GM19468 (cell line): ENCODE measurements around the gene FRMD4A.
"Not testable (repeated sequence)": the region's sequence is repeated elsewhere in the genome, so short reads cannot be mapped to it uniquely, and the experiment has no call there.

Source experiments
- ATAC-seq: cut with Tn5 transposase; IDR thresholded peaks from one replicate; pipeline ENCODE4 v1.9.1; 2021; ENCODE audit warnings: mild to moderate bottlenecking, moderate library complexity, moderate number of reproducible peaks; ENCODE audit not compliant: unreplicated experiment; ENCODE audit errors: extremely low read depth

FRMD4A gene

DNA sequence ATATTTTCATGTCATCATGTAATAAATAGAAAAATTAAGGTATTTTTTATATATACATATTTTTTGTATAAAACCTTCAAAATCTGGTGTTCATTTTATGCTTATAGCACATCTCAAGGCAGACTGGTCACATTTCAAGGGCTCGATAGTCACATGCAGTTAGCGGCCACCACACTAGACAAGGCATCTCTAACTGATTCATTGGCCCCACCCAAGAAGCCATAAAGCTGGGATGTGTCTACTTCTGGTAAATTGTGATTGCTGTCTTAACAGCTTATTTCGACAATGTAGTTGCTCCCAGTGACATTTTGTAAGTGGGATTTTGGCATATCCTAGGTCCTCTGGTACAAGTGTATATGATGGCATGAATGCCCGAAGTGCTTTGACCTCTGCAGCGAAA, 168.7 kb downstream of the FRMD4A start:
- no peak for ATAC-seq

DNA sequence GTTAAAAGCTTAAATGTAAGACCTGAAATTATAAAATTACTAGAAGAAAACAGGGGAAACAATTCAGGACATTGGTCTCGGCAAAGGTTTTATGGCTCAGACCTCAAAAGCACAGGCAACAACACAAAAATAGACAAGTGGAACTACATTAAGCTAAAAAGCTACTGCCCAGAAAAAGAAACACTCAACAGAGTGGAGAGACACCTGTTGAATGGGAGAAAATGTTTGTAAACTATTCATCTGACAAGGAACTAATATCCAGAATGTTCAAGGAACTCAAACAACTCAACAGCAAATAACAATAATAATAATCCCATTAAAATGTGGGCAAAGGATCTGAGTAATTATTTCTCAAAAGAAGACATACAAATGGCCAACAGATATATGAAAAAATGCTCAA, 170.4 kb downstream of the FRMD4A start:
- ATAC-seq: no peak

DNA sequence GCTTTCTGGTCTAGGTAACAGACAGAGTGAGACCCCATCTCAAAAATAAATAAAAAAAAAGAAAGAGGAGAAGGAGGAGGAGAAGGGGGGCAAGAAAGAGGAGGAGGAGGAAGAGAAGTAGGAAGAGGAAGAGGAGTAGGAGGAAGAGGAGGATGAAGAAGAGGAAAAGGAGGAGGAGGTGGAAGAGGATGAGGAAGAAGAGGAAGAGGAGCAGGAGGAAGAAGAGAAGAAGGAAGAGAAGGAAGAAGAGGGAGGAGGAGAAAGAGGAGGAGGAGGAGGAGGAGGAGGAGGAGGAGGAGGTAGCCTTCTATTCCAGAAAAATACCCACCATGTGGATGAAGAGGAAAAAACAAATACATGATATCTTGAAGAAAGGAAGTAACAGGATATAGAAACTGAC, 172.1 kb downstream of the FRMD4A start:
- ATAC-seq: no peak

DNA sequence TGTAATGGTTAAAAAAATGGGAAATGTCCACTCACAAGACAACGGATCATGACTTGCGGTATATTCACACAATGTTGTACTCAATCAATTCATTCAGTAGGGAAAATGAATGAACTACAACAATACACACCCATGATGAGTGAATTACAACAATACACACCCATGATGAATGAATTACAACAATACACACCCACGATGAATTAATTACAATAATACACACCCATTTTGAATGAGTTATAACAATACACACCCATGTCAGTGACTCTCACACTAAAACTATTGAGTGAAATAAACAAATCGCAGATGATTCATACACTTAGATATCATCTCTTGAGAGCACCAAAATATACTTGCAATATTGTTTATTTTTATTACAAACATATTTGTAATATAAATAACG, 174.6 kb downstream of the FRMD4A start:
- no peak for ATAC-seq

DNA sequence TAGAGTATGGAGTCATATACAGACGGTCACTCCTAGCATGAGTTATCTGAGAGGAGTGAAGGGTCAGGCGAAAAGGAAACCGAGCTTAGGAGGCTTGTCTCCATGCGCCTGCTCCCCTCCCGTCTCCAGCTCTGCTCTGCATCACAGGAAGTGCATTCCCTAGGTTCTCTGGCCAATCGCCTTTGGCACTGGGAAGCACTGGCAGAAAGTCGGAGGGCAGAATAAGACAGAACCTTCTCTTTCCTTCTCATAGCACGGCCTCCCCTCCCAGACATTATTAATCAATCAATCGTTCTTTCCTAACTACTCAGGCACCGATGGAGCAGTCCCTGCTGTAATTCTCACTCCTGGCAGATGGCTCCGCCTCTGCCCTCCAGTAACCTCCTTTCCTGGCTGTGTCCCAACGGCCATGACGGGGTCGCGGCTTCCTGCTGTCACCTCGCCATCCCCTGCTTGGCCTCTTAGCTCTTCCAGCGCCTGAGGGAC, 177.1 kb downstream of the FRMD4A start:
- ATAC-seq: no peak

DNA sequence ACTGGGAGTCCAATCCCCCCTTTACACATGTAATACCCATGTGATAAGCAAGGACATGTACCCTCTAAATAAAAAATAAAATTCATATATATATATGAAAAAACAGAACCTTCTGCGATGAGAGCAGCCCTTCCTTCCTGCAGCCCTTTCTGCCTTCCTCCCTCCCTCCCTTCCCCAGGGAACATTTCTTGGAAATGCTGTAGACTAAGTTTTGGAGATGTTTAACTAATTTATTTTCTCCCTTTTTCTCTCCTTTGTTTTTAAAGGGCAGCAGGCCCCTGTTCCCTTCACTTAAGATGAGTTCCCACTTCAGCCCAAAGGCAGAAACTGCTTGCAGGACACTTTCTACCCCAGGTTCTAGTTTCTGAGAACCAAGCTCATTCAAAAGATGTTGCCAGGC, 179.2 kb downstream of the FRMD4A start:
- ATAC-seq: no peak

DNA sequence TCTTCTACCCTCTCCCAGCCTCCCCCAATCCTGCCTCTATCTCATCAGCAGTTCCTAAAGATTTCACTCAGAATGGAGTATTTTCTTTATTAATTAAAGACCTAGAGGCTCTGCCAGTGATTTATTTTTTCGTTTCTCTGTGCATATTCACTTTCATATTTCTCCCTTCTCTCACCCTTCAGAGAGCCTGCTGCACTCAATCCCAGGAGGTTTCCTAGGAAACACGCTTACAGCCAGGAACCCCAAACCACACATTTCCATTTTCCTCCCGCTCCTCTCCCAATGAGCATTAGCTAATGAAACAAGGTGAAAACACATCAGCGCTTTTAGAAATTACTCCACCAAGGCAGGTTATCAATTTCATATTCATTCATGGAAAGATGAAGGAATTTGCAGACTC, 180.2 kb downstream of the FRMD4A start:
- ATAC-seq: no peak

DNA sequence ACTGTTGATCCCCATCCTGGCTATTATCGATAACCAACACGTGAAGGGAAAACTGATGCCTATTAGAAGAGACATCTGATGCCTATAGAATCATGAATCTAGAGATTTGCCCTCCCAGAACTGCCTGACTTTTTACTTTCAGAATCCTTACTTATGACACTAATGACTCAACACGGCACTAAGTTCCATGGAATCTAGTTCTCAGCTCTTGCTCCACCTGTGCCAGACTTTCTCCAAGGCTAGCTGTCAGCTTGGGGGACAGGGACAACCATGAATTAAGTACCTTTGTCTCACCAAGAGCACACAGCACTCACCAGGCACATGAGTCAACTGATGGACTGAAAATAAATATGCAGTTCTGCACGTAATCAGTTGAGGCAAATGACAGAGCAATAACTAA, 184.2 kb downstream of the FRMD4A start:
- no peak for ATAC-seq

DNA sequence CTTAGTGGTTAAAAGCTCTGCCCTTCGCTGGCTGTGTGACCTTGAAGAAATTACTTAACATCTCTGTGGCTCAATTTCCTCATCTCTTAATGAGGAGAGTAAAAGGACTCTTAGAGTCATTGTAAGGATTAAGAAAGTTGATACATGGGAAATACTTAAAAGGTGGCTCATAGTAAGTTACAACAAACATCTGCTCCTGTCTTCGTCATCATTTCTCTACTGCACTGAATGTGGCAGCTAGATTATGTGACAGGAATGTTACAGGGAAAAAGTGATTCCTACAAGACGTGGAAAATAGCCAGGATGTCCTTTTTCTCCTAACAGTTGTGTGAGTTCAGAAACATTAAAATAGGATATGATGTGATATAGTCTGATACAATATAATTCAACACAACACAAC, 184.7 kb downstream of the FRMD4A start:
- ATAC-seq: no peak

DNA sequence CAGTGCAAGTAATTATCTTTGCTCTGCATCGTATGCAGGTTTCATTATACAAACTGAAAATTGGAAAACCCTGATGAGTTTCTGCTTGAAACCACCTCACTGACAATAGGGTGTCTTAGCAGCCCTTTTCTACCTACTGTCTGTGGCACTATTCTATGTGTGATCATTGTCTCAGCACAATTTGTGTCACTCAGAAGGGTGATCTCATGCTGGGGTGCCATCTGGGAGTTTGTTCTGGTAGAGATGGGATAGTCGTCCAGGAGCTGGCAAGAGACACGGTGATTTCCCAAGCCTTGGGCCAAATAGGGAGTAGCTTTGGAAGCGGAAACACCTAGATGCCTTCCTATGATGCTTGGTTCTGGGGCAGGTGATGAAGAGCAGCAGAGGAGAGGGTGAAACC, 186.3 kb downstream of the FRMD4A start:
- ATAC-seq: no peak

DNA sequence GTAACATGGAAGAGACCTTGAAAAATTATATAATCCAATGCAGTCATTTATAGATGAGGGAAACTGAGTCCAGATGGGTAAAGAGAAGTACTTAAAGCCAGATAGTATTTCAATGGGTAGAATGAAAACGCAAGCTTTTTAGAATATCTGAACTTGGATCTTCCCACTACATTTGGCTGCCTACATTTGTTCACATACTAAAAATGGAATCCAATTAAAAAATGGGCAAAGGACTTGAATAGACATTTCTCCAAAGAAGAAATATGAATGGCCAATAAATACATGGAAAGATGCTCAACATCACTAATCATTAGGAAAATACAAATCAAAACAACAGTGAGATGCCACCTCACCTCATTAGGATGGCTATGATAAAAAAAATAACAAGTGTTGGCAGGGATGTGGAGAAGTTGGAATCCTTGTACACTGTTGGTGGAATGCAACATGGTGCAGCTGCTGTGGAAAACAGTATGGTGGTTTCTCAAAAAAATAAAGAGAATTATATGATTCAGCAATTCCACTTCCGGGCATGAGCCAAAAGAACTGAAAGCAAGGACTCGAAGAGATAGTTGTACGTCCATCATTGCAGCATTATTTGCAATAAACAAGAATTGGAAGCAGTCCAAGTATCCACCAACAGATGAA, 188.0 kb downstream of the FRMD4A start:
- ATAC-seq: no peak

DNA sequence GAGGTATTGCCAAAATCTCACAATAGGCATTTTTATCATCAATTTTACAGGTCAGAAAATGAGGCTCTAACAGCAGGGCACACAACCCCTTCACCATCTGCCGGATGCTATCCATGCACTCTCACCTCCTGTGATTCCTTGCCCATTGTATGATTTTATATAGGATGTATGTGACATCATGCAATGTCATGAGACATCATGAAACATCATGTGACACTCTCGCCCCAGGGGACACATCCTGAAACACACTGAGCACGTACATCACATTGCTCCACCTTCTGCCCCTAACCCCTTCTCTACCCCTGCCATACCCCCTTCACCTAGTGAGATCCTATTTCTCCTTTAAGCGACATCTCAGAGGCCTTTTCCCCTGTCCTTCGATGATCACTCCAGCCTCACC, 189.4 kb downstream of the FRMD4A start:
- ATAC-seq: no peak

DNA sequence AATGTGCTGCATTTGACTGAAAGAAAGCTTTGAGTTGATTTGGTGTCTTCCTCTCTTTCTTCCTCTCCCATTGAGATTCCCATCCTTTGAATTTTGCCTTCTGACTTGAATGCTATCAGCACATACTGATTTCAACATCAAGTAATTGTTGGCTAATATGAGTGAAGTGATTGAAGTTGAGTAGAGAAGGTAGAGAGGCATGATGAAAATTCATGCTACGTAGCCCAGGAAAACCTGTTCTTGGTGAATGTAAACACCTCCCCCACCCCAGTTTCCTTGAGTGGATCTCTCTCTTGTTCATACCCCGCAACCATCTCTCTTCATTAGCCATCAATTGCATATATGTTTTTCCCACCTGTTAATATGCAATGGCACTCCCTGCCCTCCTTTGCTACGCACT, 193.3 kb downstream of the FRMD4A start:
- no peak for ATAC-seq

DNA sequence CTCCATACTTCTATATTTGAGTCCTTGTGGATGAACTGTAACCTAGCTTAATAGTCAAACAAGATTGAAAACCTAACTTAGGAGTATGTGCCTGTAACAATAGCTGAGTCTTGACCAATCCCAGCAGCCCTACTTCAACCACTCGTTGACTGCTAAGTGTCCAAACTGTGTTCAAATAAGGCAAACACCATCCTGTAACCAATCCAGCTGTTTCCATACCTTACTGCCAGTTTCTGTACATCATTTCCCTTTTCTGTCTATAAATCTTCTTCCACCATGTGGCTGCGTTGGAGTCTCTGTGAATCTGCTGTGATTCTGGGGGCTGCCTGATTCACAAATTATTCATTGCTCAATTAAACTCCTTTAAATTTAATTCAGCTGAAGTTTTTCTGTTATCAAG, 195.5 kb downstream of the FRMD4A start:
- ATAC-seq: not testable (repeated sequence)

DNA sequence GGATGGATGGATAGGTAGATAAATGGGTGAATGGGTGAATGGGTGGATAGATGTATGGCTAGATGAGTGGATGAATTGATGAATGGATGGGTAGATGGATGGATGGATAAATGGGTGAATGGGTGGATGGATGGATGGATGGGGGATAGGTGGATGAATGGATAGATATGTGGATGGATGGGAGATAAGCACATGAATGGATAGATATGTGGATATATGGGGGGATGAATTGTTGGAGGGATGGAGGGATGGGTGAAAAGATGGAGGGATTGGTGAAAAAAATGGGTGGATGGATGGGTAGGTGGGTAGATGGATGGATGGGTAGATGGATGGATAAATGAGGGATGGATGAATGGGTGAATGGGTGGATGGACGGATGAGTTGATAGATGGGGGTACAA, 196.4 kb downstream of the FRMD4A start:
- no peak for ATAC-seq

DNA sequence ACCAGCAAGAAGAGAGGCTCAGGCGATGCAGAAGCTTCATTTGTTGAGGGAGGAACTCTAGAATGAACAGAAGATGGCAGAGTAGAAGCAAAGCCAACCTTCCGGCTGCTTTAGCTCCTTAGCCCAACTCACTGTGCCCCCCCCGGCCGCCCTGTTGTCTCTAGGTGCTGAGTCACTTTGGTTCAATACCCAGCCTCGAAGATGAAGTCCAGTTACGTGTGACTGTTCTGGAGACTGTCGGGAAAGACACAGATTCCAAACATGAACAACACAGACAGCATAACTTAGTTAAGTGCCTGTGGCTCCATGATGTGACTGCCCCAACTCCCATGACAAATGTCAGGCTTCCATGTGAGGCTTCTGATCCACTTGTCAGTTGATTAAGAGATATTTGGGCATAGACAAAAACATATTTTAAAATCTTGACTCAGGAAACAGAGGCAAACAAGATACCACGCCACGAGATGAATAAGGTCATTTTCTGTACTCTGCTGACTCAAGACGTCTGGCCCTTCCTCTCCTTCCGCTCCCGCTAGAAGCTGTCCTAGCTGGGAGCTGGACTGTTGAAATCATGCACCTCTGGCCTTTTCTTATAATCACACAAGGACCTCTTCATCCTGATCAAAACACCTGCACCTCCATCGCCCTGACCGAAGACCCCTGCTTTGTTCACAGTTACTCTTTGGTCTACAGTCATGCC, 199.3 kb downstream of the FRMD4A start:
- ATAC-seq: no peak

DNA sequence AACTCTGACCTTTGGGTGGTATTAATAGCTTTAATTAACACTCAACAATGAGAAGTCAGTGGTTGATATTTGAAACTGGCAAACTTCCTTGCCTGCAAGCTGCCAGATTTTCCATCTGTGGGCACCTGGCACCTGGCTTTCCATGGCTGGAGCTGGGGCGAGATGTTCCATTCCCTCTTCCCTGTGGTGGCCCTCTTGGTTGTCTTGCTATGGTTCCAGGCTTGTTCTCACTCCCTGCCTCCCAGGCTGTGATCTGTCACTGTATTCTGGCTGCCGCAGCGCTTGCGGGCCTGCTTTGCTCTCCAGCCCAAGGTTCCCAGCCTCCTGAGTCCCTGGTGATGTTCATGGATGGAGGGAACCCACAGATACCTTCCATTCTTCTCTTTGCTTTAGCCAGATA, 201.0 kb downstream of the FRMD4A start:
- ATAC-seq: no peak

DNA sequence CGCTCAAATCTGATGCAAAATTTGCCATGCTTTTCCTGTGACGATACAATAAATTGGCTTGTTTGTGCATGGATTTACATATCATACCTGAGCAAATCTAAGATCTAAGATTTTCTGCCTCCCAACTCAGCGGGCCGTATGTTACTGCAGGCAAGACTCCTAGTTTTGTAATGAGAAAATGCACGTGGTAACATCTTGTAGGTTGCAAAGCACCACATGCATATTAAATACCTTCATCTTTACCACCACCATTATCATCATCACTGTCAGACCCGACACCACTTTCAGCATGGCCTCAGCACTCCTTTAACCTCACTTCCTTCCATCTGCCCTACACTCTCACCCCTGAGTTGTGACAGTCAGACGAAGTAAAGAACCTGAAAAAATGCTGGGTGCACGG, 202.2 kb downstream of the FRMD4A start:
- no peak for ATAC-seq

DNA sequence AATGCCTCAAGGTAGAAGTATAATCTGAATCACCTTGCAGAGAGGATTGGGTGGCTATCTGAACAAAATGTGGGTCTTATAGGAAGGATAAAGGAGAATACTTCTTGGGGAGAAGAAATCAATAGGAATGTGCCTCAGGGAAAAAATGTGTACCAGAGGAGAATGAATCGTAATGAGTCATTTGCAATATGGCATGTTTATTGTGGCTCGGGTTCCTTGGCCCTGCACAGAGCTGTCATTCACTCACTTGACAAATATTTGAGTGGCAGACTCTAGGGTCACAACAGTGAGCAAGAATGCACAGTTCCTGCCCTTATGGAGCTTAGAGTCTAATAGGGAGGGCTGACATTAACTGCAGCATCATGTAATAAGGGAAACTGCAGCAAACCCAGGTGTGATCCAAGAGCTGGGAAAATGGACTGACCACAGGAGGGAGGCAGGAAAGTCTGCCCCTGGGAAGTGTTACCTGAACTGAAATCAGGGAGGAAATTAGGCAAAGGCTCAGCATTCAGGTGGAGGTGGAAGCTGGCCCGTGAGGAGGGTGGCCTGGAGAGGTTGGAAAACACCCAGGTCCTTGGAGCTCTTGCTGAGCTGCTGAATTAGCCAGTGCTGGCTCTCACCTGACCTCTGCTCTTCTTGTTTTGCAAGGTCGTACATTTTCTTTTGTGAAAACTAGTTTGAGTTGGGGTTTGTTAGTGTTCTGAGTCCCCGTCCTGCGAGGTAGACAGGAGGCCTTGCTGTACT, 203.9 kb downstream of the FRMD4A start:
- no peak for ATAC-seq

DNA sequence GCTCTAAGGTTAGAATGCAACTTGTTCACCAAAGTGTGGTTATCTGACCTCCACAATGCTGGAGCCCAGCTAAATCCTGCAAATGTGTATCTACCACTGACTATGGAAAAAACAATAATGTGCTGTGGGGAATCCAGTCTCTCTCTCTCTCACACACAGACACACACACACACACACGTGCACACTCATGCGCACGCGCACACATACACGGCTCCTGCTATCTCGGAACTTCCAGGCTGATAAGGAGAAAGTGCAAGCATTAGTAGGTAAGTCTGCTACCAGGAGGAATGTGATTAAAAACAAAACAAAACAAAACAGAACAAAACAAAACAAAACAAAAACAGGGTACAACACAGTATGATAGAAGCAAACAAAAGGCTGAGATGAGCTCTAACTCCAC, 205.2 kb downstream of the FRMD4A start:
- ATAC-seq: no peak

DNA sequence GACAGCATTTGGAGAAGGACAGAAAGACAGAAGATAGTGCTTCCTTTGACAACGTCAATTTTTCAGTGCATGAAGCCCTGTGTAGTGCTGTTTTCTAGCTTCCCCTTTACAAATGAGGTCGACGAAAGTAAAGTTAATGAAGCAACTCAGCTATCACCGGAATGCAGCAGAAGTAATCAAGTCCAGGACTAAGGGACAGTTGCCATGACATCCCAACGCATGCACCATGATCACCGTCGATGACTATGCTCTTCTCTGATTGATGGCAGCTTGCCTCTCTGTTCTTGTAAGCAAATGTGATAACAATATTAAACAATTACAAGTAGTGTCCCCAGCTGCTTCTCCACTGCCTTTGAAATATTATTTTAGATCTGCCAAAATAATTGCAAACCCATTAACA, 205.8 kb downstream of the FRMD4A start:
- ATAC-seq: no peak
